Measurements from ENCODE around the gene USP17L26. TPM values are rescaled to one million over a fixed set of nuclear protein-coding genes. Genes with fewer than 3 reads are reported as not detected.
"Not testable (repeated sequence)": the region's sequence is repeated elsewhere in the genome, so short reads cannot be mapped to it uniquely, and the experiment has no call there.

Gene USP17L26, protein sequence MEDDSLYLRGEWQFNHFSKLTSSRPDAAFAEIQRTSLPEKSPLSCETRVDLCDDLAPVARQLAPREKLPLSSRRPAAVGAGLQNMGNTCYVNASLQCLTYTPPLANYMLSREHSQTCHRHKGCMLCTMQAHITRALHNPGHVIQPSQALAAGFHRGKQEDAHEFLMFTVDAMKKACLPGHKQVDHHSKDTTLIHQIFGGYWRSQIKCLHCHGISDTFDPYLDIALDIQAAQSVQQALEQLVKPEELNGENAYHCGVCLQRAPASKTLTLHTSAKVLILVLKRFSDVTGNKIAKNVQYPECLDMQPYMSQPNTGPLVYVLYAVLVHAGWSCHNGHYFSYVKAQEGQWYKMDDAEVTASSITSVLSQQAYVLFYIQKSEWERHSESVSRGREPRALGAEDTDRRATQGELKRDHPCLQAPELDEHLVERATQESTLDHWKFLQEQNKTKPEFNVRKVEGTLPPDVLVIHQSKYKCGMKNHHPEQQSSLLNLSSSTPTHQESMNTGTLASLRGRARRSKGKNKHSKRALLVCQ
- polyA plus RNA-seq (2012; rRNA removed), result not detected in 2 replicates
- polyA plus RNA-seq (2012; cell fraction: cytosol; rRNA removed), result not detected in 2 replicates
- not detected in 2 replicates for polyA plus RNA-seq (2012; cell fraction: nucleus; rRNA removed)

DNA sequence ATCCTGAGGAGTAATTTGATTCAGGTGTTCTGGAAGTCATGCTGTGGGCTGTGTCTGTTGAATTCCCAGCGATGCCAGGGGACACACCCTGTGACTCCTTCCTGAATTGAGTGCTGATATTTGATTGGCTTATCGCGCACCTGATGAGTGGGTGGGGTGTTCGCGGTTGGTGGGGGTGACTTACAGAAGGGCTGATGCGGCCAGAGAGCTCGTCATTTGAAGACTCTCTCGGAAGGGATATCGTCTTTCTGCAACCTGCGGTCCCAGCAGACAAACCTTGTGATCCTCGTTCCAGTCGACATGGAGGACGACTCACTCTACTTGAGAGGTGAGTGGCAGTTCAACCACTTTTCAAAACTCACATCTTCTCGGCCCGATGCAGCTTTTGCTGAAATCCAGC, at the start of gene USP17L26:
Gene USP17L26 (plus strand): TSS at position 301 of the 400 bp plus-strand sequence. CDS start 0 bp downstream, at position 301.
- H3K9me3 ChIP-seq; CTCF ChIA-PET; H3K4me2 ChIP-seq; H3K9ac ChIP-seq; H3K27ac ChIP-seq (ENCODE audit: low read depth in 2 of 2, low read length in 1 of 2); H3F3A ChIP-seq (replicated peaks; ENCODE audit: insufficient read depth); H3K4me1 ChIP-seq (ENCODE audit: control insufficient read depth in 1 of 2, insufficient read depth in 2 of 2, low read depth in 1 of 2, low read length in 1 of 2); H3K36me3 ChIP-seq (replicated peaks in 1 of 2; ENCODE audit: control insufficient read depth in 1 of 2, insufficient read depth in 2 of 2, low read length in 1 of 2); H3K4me3 ChIP-seq (ENCODE audit: low read depth in 2 of 2, low read length in 1 of 2); H3K27me3 ChIP-seq (ENCODE audit: insufficient read depth); DNase-seq; H3K79me2 ChIP-seq (ENCODE audit: insufficient read depth); H3K9me2 ChIP-seq; H4K20me1 ChIP-seq (ENCODE audit: insufficient read depth); POLR2A ChIA-PET; H2AFZ ChIP-seq (ENCODE audit: low read depth): not testable (repeated sequence)
- no CpG with 5 or more reads among the region's 15 CpGs for WGBS (ENCODE audit: low lambda C conversion rate)

DNA sequence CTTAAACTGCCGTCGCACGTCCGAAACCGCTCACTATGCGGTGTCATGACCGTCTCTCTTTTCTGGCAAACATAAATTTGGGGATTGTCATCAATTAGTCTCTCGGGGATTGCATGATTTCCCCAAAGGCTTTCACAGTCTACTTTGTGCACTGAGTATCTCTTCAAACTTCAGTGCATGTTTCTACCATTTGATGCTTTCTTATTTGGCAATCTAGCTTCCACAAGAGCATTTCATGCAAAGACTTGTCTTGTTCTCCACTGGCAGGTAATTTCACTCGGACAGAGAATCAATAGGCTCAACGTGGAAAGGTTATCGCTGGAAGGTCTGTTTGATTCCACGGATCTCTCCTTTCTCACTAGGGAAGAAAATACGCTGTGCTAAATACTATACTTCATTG, 10.3 kb upstream of the USP17L26 start:
- H3K4me2 ChIP-seq; H3K9me2 ChIP-seq; H3K9me3 ChIP-seq; CTCF ChIA-PET; H3K27me3 ChIP-seq (ENCODE audit: insufficient read depth); H4K20me1 ChIP-seq (ENCODE audit: insufficient read depth); H3K4me1 ChIP-seq (ENCODE audit: control insufficient read depth in 1 of 2, insufficient read depth in 2 of 2, low read depth in 1 of 2, low read length in 1 of 2); H3K4me3 ChIP-seq (ENCODE audit: low read depth in 2 of 2, low read length in 1 of 2); DNase-seq; H3F3A ChIP-seq (replicated peaks; ENCODE audit: insufficient read depth); H3K36me3 ChIP-seq (replicated peaks in 1 of 2; ENCODE audit: control insufficient read depth in 1 of 2, insufficient read depth in 2 of 2, low read length in 1 of 2); H3K9ac ChIP-seq; POLR2A ChIA-PET; H3K27ac ChIP-seq (ENCODE audit: low read depth in 2 of 2, low read length in 1 of 2); H2AFZ ChIP-seq (ENCODE audit: low read depth); H3K79me2 ChIP-seq (ENCODE audit: insufficient read depth): not testable (repeated sequence)
- 4% methylated on average over 5 of the region's 13 CpGs for WGBS (ENCODE audit: low lambda C conversion rate)

DNA sequence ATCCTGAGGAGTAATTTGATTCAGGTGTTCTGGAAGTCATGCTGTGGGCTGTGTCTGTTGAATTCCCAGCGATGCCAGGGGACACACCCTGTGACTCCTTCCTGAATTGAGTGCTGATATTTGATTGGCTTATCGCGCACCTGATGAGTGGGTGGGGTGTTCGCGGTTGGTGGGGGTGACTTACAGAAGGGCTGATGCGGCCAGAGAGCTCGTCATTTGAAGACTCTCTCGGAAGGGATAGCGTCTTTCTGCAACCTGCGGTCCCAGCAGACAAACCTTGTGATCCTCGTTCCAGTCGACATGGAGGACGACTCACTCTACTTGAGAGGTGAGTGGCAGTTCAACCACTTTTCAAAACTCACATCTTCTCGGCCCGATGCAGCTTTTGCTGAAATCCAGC, 9.6 kb upstream of the USP17L26 start, which contains the start of gene USP17L24:
Gene USP17L24 (plus strand): TSS at position 301 of the 400 bp plus-strand sequence. CDS start 0 bp downstream, at position 301.
- DNase-seq; H3K36me3 ChIP-seq (replicated peaks in 1 of 2; ENCODE audit: control insufficient read depth in 1 of 2, insufficient read depth in 2 of 2, low read length in 1 of 2); CTCF ChIA-PET; H3K9me3 ChIP-seq; H3K4me1 ChIP-seq (ENCODE audit: control insufficient read depth in 1 of 2, insufficient read depth in 2 of 2, low read depth in 1 of 2, low read length in 1 of 2); H3K4me3 ChIP-seq (ENCODE audit: low read depth in 2 of 2, low read length in 1 of 2); H3K27ac ChIP-seq (ENCODE audit: low read depth in 2 of 2, low read length in 1 of 2); H3F3A ChIP-seq (replicated peaks; ENCODE audit: insufficient read depth); H3K9me2 ChIP-seq; POLR2A ChIA-PET; H3K4me2 ChIP-seq; H4K20me1 ChIP-seq (ENCODE audit: insufficient read depth); H3K79me2 ChIP-seq (ENCODE audit: insufficient read depth); H3K9ac ChIP-seq; H3K27me3 ChIP-seq (ENCODE audit: insufficient read depth); H2AFZ ChIP-seq (ENCODE audit: low read depth): not testable (repeated sequence)
- no CpG with 5 or more reads among the region's 15 CpGs for WGBS (ENCODE audit: low lambda C conversion rate)

DNA sequence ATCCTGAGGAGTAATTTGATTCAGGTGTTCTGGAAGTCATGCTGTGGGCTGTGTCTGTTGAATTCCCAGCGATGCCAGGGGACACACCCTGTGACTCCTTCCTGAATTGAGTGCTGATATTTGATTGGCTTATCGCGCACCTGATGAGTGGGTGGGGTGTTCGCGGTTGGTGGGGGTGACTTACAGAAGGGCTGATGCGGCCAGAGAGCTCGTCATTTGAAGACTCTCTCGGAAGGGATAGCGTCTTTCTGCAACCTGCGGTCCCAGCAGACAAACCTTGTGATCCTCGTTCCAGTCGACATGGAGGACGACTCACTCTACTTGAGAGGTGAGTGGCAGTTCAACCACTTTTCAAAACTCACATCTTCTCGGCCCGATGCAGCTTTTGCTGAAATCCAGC, 4.8 kb upstream of the USP17L26 start, which contains the start of gene USP17L25:
Gene USP17L25 (plus strand): TSS at position 301 of the 400 bp plus-strand sequence. CDS start 0 bp downstream, at position 301.
- H3K36me3 ChIP-seq (replicated peaks in 1 of 2; ENCODE audit: control insufficient read depth in 1 of 2, insufficient read depth in 2 of 2, low read length in 1 of 2); H3K4me3 ChIP-seq (ENCODE audit: low read depth in 2 of 2, low read length in 1 of 2); H3K4me1 ChIP-seq (ENCODE audit: control insufficient read depth in 1 of 2, insufficient read depth in 2 of 2, low read depth in 1 of 2, low read length in 1 of 2); H3K9me3 ChIP-seq; H3K9me2 ChIP-seq; H3F3A ChIP-seq (replicated peaks; ENCODE audit: insufficient read depth); DNase-seq; CTCF ChIA-PET; H4K20me1 ChIP-seq (ENCODE audit: insufficient read depth); POLR2A ChIA-PET; H3K79me2 ChIP-seq (ENCODE audit: insufficient read depth); H3K9ac ChIP-seq; H3K4me2 ChIP-seq; H2AFZ ChIP-seq (ENCODE audit: low read depth); H3K27ac ChIP-seq (ENCODE audit: low read depth in 2 of 2, low read length in 1 of 2); H3K27me3 ChIP-seq (ENCODE audit: insufficient read depth): not testable (repeated sequence)
- WGBS (ENCODE audit: low lambda C conversion rate), result no CpG with 5 or more reads among the region's 15 CpGs

DNA sequence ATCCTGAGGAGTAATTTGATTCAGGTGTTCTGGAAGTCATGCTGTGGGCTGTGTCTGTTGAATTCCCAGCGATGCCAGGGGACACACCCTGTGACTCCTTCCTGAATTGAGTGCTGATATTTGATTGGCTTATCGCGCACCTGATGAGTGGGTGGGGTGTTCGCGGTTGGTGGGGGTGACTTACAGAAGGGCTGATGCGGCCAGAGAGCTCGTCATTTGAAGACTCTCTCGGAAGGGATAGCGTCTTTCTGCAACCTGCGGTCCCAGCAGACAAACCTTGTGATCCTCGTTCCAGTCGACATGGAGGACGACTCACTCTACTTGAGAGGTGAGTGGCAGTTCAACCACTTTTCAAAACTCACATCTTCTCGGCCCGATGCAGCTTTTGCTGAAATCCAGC, 4.6 kb downstream of the USP17L26 start, which contains the start of gene USP17L5:
Gene USP17L5 (plus strand): TSS at position 301 of the 400 bp plus-strand sequence. CDS start 0 bp downstream, at position 301.
- H3F3A ChIP-seq (replicated peaks; ENCODE audit: insufficient read depth); POLR2A ChIA-PET: not testable (repeated sequence)
- no CpG with 5 or more reads among the region's 15 CpGs for WGBS (ENCODE audit: low lambda C conversion rate)

DNA sequence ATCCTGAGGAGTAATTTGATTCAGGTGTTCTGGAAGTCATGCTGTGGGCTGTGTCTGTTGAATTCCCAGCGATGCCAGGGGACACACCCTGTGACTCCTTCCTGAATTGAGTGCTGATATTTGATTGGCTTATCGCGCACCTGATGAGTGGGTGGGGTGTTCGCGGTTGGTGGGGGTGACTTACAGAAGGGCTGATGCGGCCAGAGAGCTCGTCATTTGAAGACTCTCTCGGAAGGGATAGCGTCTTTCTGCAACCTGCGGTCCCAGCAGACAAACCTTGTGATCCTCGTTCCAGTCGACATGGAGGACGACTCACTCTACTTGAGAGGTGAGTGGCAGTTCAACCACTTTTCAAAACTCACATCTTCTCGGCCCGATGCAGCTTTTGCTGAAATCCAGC, 9.4 kb downstream of the USP17L26 start, which contains the start of gene USP17L27:
Gene USP17L27 (plus strand): TSS at position 301 of the 400 bp plus-strand sequence. CDS start 0 bp downstream, at position 301.
- H3K27me3 ChIP-seq (ENCODE audit: insufficient read depth); DNase-seq; H3K9ac ChIP-seq; CTCF ChIA-PET; H3K79me2 ChIP-seq (ENCODE audit: insufficient read depth); H2AFZ ChIP-seq (ENCODE audit: low read depth); POLR2A ChIA-PET; H3K27ac ChIP-seq (ENCODE audit: low read depth in 2 of 2, low read length in 1 of 2); H3K4me1 ChIP-seq (ENCODE audit: control insufficient read depth in 1 of 2, insufficient read depth in 2 of 2, low read depth in 1 of 2, low read length in 1 of 2); H3K4me2 ChIP-seq; H3K4me3 ChIP-seq (ENCODE audit: low read depth in 2 of 2, low read length in 1 of 2); H3K9me3 ChIP-seq; H3F3A ChIP-seq (replicated peaks; ENCODE audit: insufficient read depth); H4K20me1 ChIP-seq (ENCODE audit: insufficient read depth); H3K9me2 ChIP-seq; H3K36me3 ChIP-seq (replicated peaks in 1 of 2; ENCODE audit: control insufficient read depth in 1 of 2, insufficient read depth in 2 of 2, low read length in 1 of 2): not testable (repeated sequence)
- no CpG with 5 or more reads among the region's 15 CpGs for WGBS (ENCODE audit: low lambda C conversion rate)

More for the DNA sequence above, 4.6 kb downstream of the USP17L26 start, which contains the start of gene USP17L5:
- H2AFZ ChIP-seq (ENCODE audit: low read depth); H4K20me1 ChIP-seq (ENCODE audit: insufficient read depth); H3K79me2 ChIP-seq (ENCODE audit: insufficient read depth); H3K36me3 ChIP-seq (replicated peaks in 1 of 2; ENCODE audit: control insufficient read depth in 1 of 2, insufficient read depth in 2 of 2, low read length in 1 of 2); DNase-seq; H3K9me3 ChIP-seq; H3K9me2 ChIP-seq; H3K4me2 ChIP-seq; H3K27ac ChIP-seq (ENCODE audit: low read depth in 2 of 2, low read length in 1 of 2); H3K4me1 ChIP-seq (ENCODE audit: control insufficient read depth in 1 of 2, insufficient read depth in 2 of 2, low read depth in 1 of 2, low read length in 1 of 2); H3K9ac ChIP-seq; CTCF ChIA-PET; H3K27me3 ChIP-seq (ENCODE audit: insufficient read depth); H3K4me3 ChIP-seq (ENCODE audit: low read depth in 2 of 2, low read length in 1 of 2): not testable (repeated sequence)
